ENCODE data around the gene PCIF1.
"Not testable (repeated sequence)": the region's sequence is repeated elsewhere in the genome, so short reads cannot be mapped to it uniquely, and the experiment has no call there.

Gene PCIF1

DNA sequence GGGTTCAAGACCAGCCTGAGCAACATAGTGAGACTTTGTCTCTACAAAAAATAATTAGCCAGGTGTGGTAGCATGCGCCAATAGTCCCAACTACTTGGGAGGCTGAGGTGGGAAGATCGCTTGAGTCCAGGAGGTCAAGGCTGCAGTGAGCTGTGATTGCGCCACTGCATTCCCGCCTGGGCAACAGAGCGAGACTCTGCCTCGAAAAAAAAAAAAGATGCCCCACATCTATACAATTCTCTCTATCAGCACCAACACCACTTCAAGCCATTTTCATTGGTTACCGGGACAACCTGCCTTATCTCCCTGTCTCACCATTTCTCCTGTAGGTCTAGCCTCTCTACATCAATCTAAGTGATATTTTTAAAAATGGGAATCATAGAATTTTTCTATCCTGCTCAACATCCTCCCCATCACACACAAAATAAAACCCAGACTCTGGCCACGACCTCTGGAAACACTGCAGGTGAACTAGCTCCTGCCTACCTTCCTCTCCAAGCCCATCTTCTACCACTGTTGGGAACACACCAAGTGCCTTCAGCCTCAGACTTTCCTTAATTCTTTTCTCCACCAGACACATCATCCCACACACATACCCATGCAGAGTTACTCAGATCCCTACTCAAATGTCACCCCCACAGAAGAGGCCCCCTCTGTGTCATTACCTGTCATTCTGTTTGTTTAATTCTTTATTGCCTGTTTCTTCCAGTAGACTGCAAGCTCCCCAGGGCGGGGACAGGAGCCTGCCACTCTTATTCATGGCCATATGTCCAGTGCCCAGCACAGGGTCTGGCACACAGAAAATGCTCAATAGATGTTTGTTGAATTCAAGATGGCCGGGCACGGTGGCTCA, 12.9 kb upstream of the PCIF1 start:
- DNase-seq = peak in 1 of 51 donors; percentile 19

- DNase-seq = peak in 5 of 51 donors; percentile 13 to 19 (median 17)
These were observed 9.9 kb upstream of the PCIF1 start for GRCh38 chr20:45924391-45925261.

DNA sequence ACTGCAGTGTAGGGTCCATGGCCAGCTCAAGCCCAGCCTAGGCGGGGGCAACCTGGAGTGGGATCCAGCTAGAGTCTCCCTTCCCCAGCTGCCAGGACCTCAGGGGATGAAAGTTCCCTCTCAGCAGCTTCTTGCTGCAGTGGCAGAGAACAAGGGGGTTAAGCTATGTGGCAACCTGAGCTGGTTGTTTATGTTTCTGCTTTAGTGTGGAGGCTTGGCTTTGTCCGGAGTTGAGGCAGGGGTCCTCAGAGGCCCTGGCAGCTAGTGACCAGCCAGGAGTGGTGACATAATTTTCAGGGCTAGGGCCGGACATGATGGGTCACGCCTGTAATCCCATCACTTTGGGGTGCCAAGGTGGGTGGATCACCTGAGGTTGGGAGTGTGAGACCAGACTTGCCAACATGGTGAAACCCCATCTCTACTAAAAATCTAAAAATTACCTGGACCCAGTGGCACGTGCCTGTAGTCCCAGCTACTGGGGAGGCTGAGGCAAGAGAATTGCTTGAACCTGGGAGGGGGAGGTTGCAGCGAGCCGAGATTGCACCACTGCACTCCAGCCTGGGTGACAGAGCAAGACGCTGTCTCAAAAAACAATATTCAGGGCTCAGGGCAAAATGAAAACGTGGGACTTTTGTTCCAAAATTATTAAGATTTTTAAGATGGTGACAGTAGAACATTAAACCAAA, 8.5 kb upstream of the PCIF1 start:
- DNase-seq = no peak

GRCh38 chr20:45926731-45927070, 7.8 kb upstream of the PCIF1 start:
- no peak for DNase-seq

GRCh38 chr20:45927071-45927878, 7.2 kb upstream of the PCIF1 start:
- DNase-seq = no peak

DNA sequence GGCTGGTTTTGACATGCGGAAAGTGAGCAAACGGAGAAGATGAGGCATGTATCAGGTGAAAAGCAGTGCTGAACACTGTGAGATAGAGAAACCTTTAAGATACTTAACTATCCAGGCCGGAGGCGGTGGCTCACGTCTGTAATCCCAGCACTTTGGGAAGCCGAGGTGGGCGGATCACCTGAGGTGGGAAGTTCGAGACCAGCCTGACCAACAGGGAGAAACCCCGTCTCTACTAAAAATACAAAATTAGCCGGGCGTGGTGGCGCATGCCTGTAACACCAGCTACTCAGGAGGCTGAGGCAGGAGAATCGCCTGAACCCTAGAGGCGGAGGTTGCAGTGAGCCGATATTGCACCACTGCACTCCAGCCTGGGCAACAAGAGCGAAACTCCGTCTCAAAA, 2.8 kb upstream of the PCIF1 start:
- DNase-seq = not testable (repeated sequence)

GRCh38 chr20:45933266-45934045, 1.0 kb upstream of the PCIF1 start:
- DNase-seq = peak in 49 of 51 donors; percentile 16 to 82 (median 55)

- DNase-seq = peak in 37 of 51 donors; percentile 43 to 96 (median 82)
These were observed 367 bp upstream of the PCIF1 start for GRCh38 chr20:45934046-45934585.

DNA sequence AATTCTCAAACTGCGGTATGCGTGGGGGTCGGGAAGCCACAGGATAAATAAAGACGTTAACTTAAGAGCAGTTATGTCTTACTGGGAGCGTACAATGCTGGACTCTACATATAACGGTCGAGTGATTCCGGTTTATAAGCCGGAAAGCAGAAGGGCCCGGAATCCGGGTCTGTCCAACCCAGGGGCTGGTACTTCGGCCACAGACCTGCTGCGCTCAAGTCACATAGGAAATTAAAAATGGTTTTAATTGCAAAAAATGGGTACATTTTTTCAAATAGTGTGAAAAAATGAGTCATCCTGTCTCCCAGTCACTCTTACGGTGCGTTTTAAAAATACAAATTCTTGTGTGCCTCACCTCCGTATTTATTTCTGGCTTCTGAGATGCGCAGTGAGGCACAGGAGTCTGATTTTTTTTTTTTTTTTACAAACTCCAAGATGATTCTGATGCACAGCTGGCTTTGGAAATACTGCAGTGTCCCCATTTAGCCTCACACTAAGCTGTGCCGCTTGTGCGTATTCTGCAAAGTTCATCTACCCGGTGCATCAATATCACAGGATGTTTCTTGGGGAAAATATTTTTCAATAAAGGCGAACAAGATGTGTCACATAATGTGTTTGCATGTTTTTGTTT, 1.0 kb downstream of the PCIF1 start:
- peak in 1 of 51 donors; percentile 77 for DNase-seq

GRCh38 chr20:45937765-45938164, 3.3 kb downstream of the PCIF1 start:
- no peak for DNase-seq

DNA sequence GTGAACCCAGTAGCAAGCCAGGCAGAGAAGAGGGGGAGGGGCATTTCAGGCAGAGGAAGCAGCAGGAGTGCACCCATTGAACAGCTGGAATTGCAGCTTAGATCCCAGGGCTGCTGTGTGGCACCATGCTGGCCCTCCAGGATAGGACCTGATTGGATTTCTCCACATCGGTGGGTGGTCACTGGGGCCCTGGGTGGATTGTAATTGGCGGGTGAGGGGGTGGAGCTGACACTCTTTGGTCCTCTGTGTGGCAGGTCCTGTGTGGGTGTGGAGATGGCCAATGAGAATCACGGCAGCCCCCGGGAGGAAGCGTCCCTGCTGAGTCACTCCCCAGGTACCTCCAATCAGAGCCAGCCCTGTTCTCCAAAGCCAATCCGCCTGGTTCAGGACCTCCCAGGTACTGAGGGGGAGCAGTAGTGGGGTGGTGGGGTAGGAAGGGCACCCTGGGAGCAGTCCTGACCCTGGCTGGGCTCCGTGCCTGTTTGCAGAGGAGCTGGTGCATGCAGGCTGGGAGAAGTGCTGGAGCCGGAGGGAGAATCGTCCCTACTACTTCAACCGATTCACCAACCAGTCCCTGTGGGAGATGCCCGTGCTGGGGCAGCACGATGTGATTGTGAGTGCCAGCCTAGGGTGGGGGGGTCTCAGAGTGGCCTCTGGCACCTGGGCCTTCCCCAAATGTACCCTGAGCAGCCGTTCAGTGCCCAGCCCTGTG, 4.4 kb downstream of the PCIF1 start:
- no peak for DNase-seq

DNA sequence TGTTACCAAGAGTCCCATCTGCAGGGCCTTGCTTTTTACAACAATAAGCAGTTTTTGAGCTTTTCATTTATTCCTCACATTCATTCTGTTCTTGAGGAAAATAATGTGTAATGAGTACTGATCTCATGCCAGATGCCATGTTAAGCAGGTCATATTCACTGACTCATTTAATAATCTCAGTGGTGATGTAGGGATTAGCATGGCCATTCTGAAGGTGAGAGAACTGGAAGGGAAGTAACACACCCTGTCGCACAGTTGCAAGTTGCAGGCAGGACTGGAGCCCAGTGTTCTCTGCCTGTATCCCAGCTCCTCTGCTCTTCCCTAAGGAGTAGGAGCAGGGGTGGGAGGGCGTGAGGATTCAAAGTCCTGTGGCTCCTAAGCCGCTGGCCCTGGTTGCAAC, 5.6 kb downstream of the PCIF1 start:
- DNase-seq = no peak

DNA sequence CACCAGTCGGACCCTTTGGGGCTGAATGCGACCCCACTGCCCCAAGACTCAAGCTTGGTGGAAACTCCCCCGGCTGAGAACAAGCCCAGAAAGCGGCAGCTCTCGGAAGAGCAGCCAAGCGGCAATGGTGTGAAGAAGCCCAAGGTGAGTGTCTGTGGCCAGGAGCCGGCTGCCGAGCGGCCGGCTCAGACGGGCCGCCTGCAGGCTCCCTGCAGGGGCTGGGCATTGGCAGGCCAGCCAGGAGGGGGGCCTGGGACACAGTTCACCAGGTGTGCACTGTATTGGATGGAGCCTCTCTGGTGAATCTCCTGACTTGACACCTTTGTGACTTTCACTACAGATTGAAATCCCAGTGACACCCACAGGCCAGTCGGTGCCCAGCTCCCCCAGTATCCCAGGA, 6.0 kb downstream of the PCIF1 start:
- no peak for DNase-seq

DNA sequence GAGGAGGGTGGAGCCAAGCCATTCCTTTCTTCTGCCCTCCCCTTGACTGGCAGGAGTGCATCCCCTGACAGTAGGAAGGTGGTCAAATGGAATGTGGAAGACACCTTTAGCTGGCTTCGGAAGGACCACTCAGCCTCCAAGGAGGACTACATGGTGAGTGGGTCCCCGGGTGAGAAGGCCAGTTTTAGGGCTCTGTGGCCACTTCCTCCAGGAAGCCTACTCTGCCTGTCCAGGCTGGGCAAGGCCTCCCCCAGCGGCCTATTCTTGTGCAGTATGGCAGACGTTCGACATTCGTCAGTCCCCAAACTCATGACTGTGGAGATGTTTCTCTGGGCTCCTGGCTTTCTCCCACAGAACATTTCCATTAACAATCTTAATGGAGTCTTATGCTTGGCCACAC, 9.1 kb downstream of the PCIF1 start:
- no peak for DNase-seq

- peak in 1 of 51 donors; percentile 39 for DNase-seq
These were observed 9.9 kb downstream of the PCIF1 start for GRCh38 chr20:45944151-45944964.

GRCh38 chr20:45944965-45945677, 10.6 kb downstream of the PCIF1 start:
- no peak for DNase-seq

DNA sequence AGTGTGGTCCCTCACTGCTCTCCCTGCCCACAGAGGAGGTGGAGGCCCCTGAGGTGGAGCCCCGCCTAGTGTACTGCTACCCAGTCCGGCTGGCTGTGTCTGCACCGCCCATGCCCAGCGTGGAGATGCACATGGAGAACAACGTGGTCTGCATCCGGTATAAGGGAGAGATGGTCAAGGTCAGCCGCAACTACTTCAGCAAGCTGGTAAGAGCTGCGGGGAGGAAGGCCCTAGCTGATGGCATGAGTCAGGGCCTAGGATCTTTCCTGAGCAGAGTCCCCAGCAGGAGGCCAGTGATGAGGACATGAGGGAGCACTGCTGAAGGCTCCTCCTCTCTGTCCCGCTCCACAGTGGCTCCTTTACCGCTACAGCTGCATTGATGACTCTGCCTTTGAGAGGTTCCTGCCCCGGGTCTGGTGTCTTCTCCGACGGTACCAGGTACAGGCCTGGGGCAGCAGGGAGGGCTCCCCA, 11.2 kb downstream of the PCIF1 start:
- DNase-seq = no peak

All from hypothalamus (tissue), 51 donors.